ENCODE measurements around the gene RERE.

RERE gene

GRCh38 chr1:8415526-8416278 lies 401.7 kb downstream of the RERE start:
- DNase-seq: no peak

- DNase-seq: no peak
These were observed 405.1 kb downstream of the RERE start for GRCh38 chr1:8412183-8412831.

GRCh38 chr1:8411803-8412182 lies 405.6 kb downstream of the RERE start:
- DNase-seq: no peak

- no peak for DNase-seq
These were observed 406.6 kb downstream of the RERE start for GRCh38 chr1:8410791-8411190.

- DNase-seq: no peak
These were observed 407.8 kb downstream of the RERE start for GRCh38 chr1:8409606-8410005.

- DNase-seq: no peak
These were observed 408.3 kb downstream of the RERE start for GRCh38 chr1:8409106-8409505.

GRCh38 chr1:8408151-8408839 lies 409.1 kb downstream of the RERE start:
- DNase-seq: no peak

GRCh38 chr1:8407652-8408051 lies 409.8 kb downstream of the RERE start:
- DNase-seq: no peak

GRCh38 chr1:8406960-8407359 lies 410.5 kb downstream of the RERE start:
- DNase-seq: no peak

GRCh38 chr1:8406011-8406410 lies 411.4 kb downstream of the RERE start:
- no peak for DNase-seq

GRCh38 chr1:8404460-8405370 lies 412.7 kb downstream of the RERE start:
- no peak for DNase-seq

GRCh38 chr1:8402109-8402710 lies 415.2 kb downstream of the RERE start:
- DNase-seq: no peak

- no peak for DNase-seq
These were observed 418.8 kb downstream of the RERE start for GRCh38 chr1:8398677-8399076.

GRCh38 chr1:8398086-8398485 lies 419.4 kb downstream of the RERE start:
- DNase-seq: no peak

GRCh38 chr1:8397511-8397910 lies 419.9 kb downstream of the RERE start:
- DNase-seq: no peak

GRCh38 chr1:8396786-8397406 lies 420.5 kb downstream of the RERE start:
- DNase-seq: no peak

- DNase-seq: no peak
These were observed 421.2 kb downstream of the RERE start for GRCh38 chr1:8396083-8396785.

GRCh38 chr1:8395433-8395866 lies 422.0 kb downstream of the RERE start:
- no peak for DNase-seq

- no peak for DNase-seq
These were observed 422.8 kb downstream of the RERE start for GRCh38 chr1:8394456-8395321.

GRCh38 chr1:8392522-8392921 lies 424.9 kb downstream of the RERE start:
- DNase-seq: no peak
